GM12878 (cell line): Measurements from ENCODE around the gene MAP3K5. TPM values are rescaled to one million over a fixed set of nuclear protein-coding genes. Genes with fewer than 3 reads are reported as not detected.

Experiments
- ATAC-seq: fragments of 200-7000 bp; cut with Tn5 transposase; 3 replicates; pipeline ENCODE4 v1.9.1; 2020; ENCODE audit warnings: mild to moderate bottlenecking, moderate library complexity
- BruUV-seq: library from RNA; stranded (reverse); fragments of 400-500 nt; replicated peaks from 2 replicates; lab custom pipeline; 2021; lab: Mats Ljungman, UMichigan
- CTCF ChIA-PET: fragments of 300-600 bp; sonication (Branson Sonifier 250); formaldehyde crosslinking; extraction: SDS; loops from one replicate; lab custom pipeline; 2021; ENCODE audit warnings: inconsistent platforms; lab: Yijun Ruan, JAX
- POLR2A ChIA-PET: fragments of 350-600 bp; formaldehyde crosslinking; extraction: SDS; loops from one replicate; lab custom pipeline; 2021; ENCODE audit warnings: inconsistent platforms; lab: Charles Lee
- RAD21 ChIA-PET: fragments of 300-600 bp; sonication (Branson Sonifier 250); formaldehyde crosslinking; loops from one replicate; lab custom pipeline; 2023; ENCODE audit warnings: antibody characterized with exemption; ENCODE audit not compliant: unreplicated experiment; lab: Charles Lee
- SMC1A ChIA-PET: fragments of 300-600 bp; sonication (Branson Sonifier 250); formaldehyde crosslinking; loops from one replicate; lab custom pipeline; 2023; ENCODE audit not compliant: unreplicated experiment, uncharacterized antibody; lab: Charles Lee
- DNase-seq: peaks from one replicate; pipeline ENCODE4 v3.0.0-alpha.2; 2011; ENCODE audit warnings: low read depth, low spot score
- FAIRE-seq: peaks from 3 replicates; lab custom pipeline; 2011; peaks lifted over from hg19 to GRCh38; lab: Jason Lieb, UNC
- H2AFZ ChIP-seq: 2 replicates; pipeline ENCODE4 v1.6.0; 2011; ENCODE audit warnings: low read depth, low read length, control low read depth; ENCODE audit not compliant: control insufficient read depth
- H3K27ac ChIP-seq: 2 replicates; pipeline ENCODE4 v1.5.1; 2011; ENCODE audit warnings: control low read depth; ENCODE audit not compliant: control insufficient read depth, insufficient read depth
- H3K27me3 ChIP-seq, 2 experiments: replicated peaks in 1 of 2; 2 replicates each; pipeline versions ENCODE4 v1.6.0 to v1.6.1; 2011; ENCODE audit warnings: low read length in 1 of 2; ENCODE audit not compliant: control insufficient read depth in 2 of 2, insufficient read depth in 2 of 2
- H3K36me3 ChIP-seq, 2 experiments: 2 replicates each; pipeline ENCODE4 v1.5.1; 2011; ENCODE audit warnings: low read length in 1 of 2; ENCODE audit not compliant: control insufficient read depth in 2 of 2, insufficient read depth in 2 of 2
- H3K4me1 ChIP-seq: 2 replicates; pipeline ENCODE4 v1.6.1; 2011; ENCODE audit warnings: mild to moderate bottlenecking, low read length, moderate library complexity, mixed read lengths; ENCODE audit not compliant: control insufficient read depth, insufficient read depth
- H3K4me2 ChIP-seq: 2 replicates; pipeline ENCODE4 v1.6.0; 2011; ENCODE audit warnings: control low read depth; ENCODE audit not compliant: control insufficient read depth, insufficient read depth
- H3K4me3 ChIP-seq: fragments of 200-600 bp; sonication (generic); 2 replicates; pipeline ENCODE4 v1.5.1; 2016
- H3K79me2 ChIP-seq: 2 replicates; pipeline ENCODE4 v1.6.0; 2011; ENCODE audit warnings: low read length; ENCODE audit not compliant: control insufficient read depth, insufficient read depth
- H3K9ac ChIP-seq: 2 replicates; pipeline ENCODE4 v1.8.0; 2011; ENCODE audit warnings: low read length, control low read depth, mixed read lengths; ENCODE audit not compliant: control insufficient read depth, insufficient read depth
- H3K9me3 ChIP-seq: replicated peaks from 3 replicates; pipeline ENCODE4 v1.5.1; 2011; ENCODE audit warnings: mild to moderate bottlenecking, low read length; ENCODE audit not compliant: control insufficient read depth, insufficient read depth
- H4K20me1 ChIP-seq: 2 replicates; pipeline ENCODE4 v1.6.0; 2011; ENCODE audit not compliant: control insufficient read depth, insufficient read depth
- CBFB ChIP-seq: IDR thresholded peaks from 2 replicates; pipeline ENCODE4 v1.6.1; 2016; ENCODE audit warnings: antibody characterized with exemption, low read depth
- EZH2 ChIP-seq: IDR thresholded peaks from 2 replicates; pipeline ENCODE4 v1.6.1; 2012; ENCODE audit warnings: low read depth, mild to moderate bottlenecking, control low read depth, inconsistent platforms, low read length, borderline replicate concordance; ENCODE audit not compliant: control insufficient read depth
- HDAC6 ChIP-seq: fragments of 200-600 bp; sonication (generic); IDR thresholded peaks from one replicate; pipeline ENCODE4 v1.8.0; 2017; ENCODE audit warnings: antibody characterized with exemption; ENCODE audit not compliant: unreplicated experiment
- HSF1 ChIP-seq: fragments of 150-350 bp; IDR thresholded peaks from 2 replicates; pipeline ENCODE4 v1.6.1; 2014; ENCODE audit warnings: mild to moderate bottlenecking, low read depth, low read length
- MTA3 ChIP-seq: IDR thresholded peaks from 2 replicates; pipeline ENCODE4 v1.6.1; 2012; ENCODE audit warnings: low read length, inconsistent platforms, borderline replicate concordance
- MYC ChIP-seq: IDR thresholded peaks from 2 replicates; pipeline ENCODE4 v1.6.1; 2011; ENCODE audit warnings: mild to moderate bottlenecking, low read length, moderate library complexity, inconsistent platforms; ENCODE audit not compliant: insufficient read depth, insufficient replicate concordance, insufficient read length, severe bottlenecking
- RFX5 ChIP-seq: IDR thresholded peaks from 2 replicates; pipeline ENCODE4 v1.6.1; 2011; ENCODE audit warnings: low read depth, low read length, improper control_type of control experiment
- TBL1XR1 ChIP-seq: IDR thresholded peaks from 2 replicates; pipeline ENCODE4 v1.6.1; 2012; ENCODE audit warnings: low read depth, low read length, improper control_type of control experiment
- TCF3 ChIP-seq: IDR thresholded peaks from 2 replicates; pipeline ENCODE4 v1.6.1; 2012; ENCODE audit warnings: low read depth, mild to moderate bottlenecking, low read length, borderline replicate concordance; ENCODE audit not compliant: insufficient read depth
- TCF7 ChIP-seq: IDR thresholded peaks from 2 replicates; pipeline ENCODE4 v1.6.1; 2014; ENCODE audit warnings: antibody characterized with exemption, borderline replicate concordance
- WRNIP1 ChIP-seq: IDR thresholded peaks from 2 replicates; pipeline ENCODE4 v1.6.1; 2011; ENCODE audit warnings: low read depth, low read length, improper control_type of control experiment, borderline replicate concordance
- ZNF207 ChIP-seq: fragments of 450-650 bp; IDR thresholded peaks from 2 replicates; pipeline ENCODE4 v1.6.1; 2014; ENCODE audit warnings: antibody characterized with exemption, mild to moderate bottlenecking, borderline replicate concordance
- WGBS: methylation state at CpG from one replicate; pipeline ENCODE4 v1.1.6; 2016; ENCODE audit warnings: low lambda C conversion rate; ENCODE audit not compliant: insufficient replicate concordance, insufficient coverage; ENCODE audit errors: missing lambda C conversion rate; 5-methylcytosine and 5-hydroxymethylcytosine counted together
- in situ Hi-C: fragments of 300-500 bp; cut with MboI; formaldehyde crosslinking; loops from 9 replicates; pipeline ENCODE4 v1.14.3; 2018; ENCODE audit warnings: mixed read lengths
- intact Hi-C: fragments of 100-400 bp; cut with micrococcal nuclease; formaldehyde crosslinking; loops from one replicate; pipeline ENCODE4 v1.14.2; 2022; ENCODE audit not compliant: unreplicated experiment
- polyA plus RNA-seq, 11 experiments: library from polyadenylated mRNA; depleted of rRNA in 4 of 11; unstranded in 6 of 11; stranded (reverse) in 5 of 11; fragments of >200 nt; fragmentation: Nextera tagmentation in 4 of 11; fragmentation: Illumina TruSeq in 1 of 11; extraction: Ambion mirVana in 4 of 11; extraction: Trizol in 1 of 11; gene quantifications; 1 replicate in 1 of 11; 2 replicates in 10 of 11; pipeline versions ENCODE4 v1.2.1 to v1.2.3, GENCODE V29; 2011 to 2016; ENCODE audit warnings: inconsistent platforms in 2 of 11, missing spikeins in 2 of 11, low read depth in 1 of 11
- total RNA-seq, 4 experiments: library from RNA; depleted of rRNA in 3 of 4; stranded (reverse); fragments of >200 nt in 3 of 4; fragmentation: Illumina TruSeq in 1 of 4; extraction: Trizol in 1 of 4; gene quantifications; 2 replicates each; pipeline versions ENCODE4 v1.2.1 to v1.2.3, GENCODE V29; 2013 to 2021
- TF ChIP-seq, protein P1 (sequence below): fragments of 450-650 bp; formaldehyde crosslinking; IDR thresholded peaks from 2 replicates; pipeline ENCODE4 v1.5.0; 2022; ENCODE audit warnings: mild to moderate bottlenecking, missing genetic modification characterization
- TF ChIP-seq, protein P2 (sequence below): IDR thresholded peaks from 2 replicates; pipeline ENCODE4 v1.6.1; 2012; ENCODE audit warnings: improper control_type of control experiment, low read depth, low read length; ENCODE audit not compliant: insufficient replicate concordance

The MAP3K5 gene
- total and polyA plus RNA-seq, 10 of the 15 experiments (the other 5 are each of a cell fraction or from before 2014, with no cell fraction given), result 5.4 to 34.3 (median 26.4) TPM

DNA sequence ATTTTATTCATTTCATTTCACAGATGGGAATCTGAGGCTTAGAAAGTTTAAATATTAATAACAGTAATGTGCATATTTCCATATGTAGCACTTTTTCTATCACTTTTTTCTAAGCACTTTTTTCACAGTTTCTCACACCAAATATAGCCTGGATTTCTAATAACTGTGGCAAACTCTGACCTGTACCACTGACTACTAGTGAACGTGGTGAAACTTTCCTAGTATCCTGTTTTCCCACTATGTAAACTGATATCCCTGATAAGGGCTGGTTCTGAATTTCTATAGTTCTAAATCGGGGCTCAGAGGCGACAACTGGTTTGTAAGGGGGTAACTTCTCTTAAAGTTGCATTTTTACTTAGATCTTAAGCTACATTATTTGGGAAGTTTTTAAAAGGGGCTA is 274.7 kb downstream of the MAP3K5 start:
- ChIA-PET CTCF (no interaction called here), POLR2A (no interaction called here), SMC1A (no interaction called here), RAD21 (no interaction called here)
- Histone ChIP-seq H3K9me3 (no peaks in the 10 kb centered on the region), H3K27ac (no peak overlapping the region), H4K20me1 (no peaks in the 10 kb centered on the region), H3K36me3 (no peaks in the 10 kb centered on the region), H2AFZ (no peak overlapping the region), H3K9ac (no peak overlapping the region), H3K4me1 (no peaks in the 10 kb centered on the region), H3K4me3 (no peak overlapping the region), H3K4me2 (no peak overlapping the region), H3K79me2 (no peaks in the 10 kb centered on the region), H3K27me3 (0 out of 4 replicates have a peak, but pooled peaks cover 1 to 3% of the 10 kb centered on the region in 2 experiments)
- intact Hi-C loops, result no loop called here
- WGBS, result 46% methylated on average over 3 of the region's 3 CpGs
- in situ Hi-C loops, result no loop called here
- ATAC-seq (no peak), DNase-seq (no peak), FAIRE-seq (no peak)
- no TSS peak for BruUV-seq
- TF ChIP-seq TBL1XR1, result no peak
- no peak for TF ChIP-seq WRNIP1
- no peak for TF ChIP-seq EZH2
- no peak for TF ChIP-seq HSF1
- no peak for TF ChIP-seq HDAC6
- no peak for TF ChIP-seq CBFB
- TF ChIP-seq RFX5, result no peak
- no peak for TF ChIP-seq TCF3
- no peak for TF ChIP-seq MTA3
- no peak for TF ChIP-seq MYC
- no peak for TF ChIP-seq ZNF207
- TF ChIP-seq, protein P1, sequence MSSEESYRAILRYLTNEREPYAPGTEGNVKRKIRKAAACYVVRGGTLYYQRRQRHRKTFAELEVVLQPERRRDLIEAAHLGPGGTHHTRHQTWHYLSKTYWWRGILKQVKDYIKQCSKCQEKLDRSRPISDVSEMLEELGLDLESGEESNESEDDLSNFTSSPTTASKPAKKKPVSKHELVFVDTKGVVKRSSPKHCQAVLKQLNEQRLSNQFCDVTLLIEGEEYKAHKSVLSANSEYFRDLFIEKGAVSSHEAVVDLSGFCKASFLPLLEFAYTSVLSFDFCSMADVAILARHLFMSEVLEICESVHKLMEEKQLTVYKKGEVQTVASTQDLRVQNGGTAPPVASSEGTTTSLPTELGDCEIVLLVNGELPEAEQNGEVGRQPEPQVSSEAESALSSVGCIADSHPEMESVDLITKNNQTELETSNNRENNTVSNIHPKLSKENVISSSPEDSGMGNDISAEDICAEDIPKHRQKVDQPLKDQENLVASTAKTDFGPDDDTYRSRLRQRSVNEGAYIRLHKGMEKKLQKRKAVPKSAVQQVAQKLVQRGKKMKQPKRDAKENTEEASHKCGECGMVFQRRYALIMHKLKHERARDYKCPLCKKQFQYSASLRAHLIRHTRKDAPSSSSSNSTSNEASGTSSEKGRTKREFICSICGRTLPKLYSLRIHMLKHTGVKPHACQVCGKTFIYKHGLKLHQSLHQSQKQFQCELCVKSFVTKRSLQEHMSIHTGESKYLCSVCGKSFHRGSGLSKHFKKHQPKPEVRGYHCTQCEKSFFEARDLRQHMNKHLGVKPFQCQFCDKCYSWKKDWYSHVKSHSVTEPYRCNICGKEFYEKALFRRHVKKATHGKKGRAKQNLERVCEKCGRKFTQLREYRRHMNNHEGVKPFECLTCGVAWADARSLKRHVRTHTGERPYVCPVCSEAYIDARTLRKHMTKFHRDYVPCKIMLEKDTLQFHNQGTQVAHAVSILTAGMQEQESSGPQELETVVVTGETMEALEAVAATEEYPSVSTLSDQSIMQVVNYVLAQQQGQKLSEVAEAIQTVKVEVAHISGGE (CRISPR knock-in tag), result no peak
- TF ChIP-seq TCF7, result no peak
- TF ChIP-seq, protein P2, sequence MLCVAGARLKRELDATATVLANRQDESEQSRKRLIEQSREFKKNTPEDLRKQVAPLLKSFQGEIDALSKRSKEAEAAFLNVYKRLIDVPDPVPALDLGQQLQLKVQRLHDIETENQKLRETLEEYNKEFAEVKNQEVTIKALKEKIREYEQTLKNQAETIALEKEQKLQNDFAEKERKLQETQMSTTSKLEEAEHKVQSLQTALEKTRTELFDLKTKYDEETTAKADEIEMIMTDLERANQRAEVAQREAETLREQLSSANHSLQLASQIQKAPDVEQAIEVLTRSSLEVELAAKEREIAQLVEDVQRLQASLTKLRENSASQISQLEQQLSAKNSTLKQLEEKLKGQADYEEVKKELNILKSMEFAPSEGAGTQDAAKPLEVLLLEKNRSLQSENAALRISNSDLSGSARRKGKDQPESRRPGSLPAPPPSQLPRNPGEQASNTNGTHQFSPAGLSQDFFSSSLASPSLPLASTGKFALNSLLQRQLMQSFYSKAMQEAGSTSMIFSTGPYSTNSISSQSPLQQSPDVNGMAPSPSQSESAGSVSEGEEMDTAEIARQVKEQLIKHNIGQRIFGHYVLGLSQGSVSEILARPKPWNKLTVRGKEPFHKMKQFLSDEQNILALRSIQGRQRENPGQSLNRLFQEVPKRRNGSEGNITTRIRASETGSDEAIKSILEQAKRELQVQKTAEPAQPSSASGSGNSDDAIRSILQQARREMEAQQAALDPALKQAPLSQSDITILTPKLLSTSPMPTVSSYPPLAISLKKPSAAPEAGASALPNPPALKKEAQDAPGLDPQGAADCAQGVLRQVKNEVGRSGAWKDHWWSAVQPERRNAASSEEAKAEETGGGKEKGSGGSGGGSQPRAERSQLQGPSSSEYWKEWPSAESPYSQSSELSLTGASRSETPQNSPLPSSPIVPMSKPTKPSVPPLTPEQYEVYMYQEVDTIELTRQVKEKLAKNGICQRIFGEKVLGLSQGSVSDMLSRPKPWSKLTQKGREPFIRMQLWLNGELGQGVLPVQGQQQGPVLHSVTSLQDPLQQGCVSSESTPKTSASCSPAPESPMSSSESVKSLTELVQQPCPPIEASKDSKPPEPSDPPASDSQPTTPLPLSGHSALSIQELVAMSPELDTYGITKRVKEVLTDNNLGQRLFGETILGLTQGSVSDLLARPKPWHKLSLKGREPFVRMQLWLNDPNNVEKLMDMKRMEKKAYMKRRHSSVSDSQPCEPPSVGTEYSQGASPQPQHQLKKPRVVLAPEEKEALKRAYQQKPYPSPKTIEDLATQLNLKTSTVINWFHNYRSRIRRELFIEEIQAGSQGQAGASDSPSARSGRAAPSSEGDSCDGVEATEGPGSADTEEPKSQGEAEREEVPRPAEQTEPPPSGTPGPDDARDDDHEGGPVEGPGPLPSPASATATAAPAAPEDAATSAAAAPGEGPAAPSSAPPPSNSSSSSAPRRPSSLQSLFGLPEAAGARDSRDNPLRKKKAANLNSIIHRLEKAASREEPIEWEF, result no peak
